Right lobe of liver (tissue), 4 donors: ENCODE measurements around the gene TRIM28.

Source experiments
- POLR2A ChIP-seq: fragments of 450-650 bp; IDR thresholded peaks from one replicate; pipeline ENCODE4 v1.6.1; 2017; ENCODE audit warnings: antibody characterized with exemption, mild to moderate bottlenecking
- TF ChIP-seq, protein P1 (sequence below), 4 donors: fragments of 200-600 bp in 3 of 4; fragments of 450-650 bp in 1 of 4; IDR thresholded peaks; one replicate each; pipeline versions ENCODE4 v1.5.1 to v1.8.0; 2016 to 2022; ENCODE audit warnings: antibody characterized with exemption in 4 of 4, mild to moderate bottlenecking in 2 of 4
- donor health status: DM: no; HTN: no; CAD: no.
- donor health status: DM: no; HTN: no; CAD: no.
- donor health status: DM: no; HTN: yes; CAD: no.

DNA sequence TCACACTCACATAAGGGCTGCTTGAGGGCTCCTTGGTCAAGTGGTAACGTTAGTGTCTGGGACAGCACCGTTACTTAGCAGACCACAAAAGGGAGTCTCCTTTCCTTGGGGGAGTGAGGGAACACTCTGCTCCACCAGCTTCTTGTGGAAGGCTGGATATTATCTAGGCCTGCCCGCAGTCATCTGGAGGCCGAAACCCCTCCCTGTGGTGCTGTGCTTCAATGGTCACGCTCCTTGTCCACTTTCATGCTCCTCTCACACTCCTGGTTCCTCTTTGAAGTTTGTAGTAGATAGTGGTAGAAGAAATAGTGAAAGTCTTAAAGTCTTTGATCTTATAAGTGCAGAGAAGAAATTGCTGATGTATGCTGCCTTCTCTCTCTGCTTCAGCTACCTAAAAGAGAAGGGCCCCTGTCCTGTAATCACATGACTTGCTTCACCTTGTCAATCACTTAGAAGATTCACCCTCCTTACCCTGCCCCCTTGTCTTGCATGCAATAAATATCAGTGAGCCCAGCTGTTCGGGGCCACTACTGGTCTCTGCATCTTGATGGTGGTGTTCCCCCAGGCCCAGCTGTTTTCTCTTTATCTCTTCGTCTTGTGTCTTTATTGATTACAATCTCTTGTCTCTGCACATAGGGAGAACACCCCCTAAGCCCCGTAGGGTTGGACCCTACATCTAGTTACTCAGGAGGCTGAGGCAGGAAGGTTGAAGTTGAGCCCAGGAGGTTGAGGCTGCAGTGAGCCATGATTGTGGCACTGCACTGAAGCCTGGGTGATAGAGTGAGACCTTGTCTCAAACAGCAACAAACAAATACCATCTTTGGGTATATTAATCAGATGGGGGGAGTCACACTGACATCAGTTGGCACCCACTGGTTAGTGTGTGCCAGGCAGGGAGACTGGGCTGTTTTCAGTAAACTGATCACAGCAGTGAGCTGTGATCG lies 40.9 kb downstream of the TRIM28 start:
- TF ChIP-seq POLR2A = no peak
- TF ChIP-seq, protein P1, sequence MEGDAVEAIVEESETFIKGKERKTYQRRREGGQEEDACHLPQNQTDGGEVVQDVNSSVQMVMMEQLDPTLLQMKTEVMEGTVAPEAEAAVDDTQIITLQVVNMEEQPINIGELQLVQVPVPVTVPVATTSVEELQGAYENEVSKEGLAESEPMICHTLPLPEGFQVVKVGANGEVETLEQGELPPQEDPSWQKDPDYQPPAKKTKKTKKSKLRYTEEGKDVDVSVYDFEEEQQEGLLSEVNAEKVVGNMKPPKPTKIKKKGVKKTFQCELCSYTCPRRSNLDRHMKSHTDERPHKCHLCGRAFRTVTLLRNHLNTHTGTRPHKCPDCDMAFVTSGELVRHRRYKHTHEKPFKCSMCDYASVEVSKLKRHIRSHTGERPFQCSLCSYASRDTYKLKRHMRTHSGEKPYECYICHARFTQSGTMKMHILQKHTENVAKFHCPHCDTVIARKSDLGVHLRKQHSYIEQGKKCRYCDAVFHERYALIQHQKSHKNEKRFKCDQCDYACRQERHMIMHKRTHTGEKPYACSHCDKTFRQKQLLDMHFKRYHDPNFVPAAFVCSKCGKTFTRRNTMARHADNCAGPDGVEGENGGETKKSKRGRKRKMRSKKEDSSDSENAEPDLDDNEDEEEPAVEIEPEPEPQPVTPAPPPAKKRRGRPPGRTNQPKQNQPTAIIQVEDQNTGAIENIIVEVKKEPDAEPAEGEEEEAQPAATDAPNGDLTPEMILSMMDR (IDR thresholded peaks at IDR 0.05) = no peak
